ENCODE measurements around the gene LUZP4.
"Not testable (repeated sequence)": the region's sequence is repeated elsewhere in the genome, so short reads cannot be mapped to it uniquely, and the experiment has no call there.

The LUZP4 gene

GRCh38 chrX:115289465-115289864, at the start of gene LUZP4:
TSS of gene LUZP4 (plus strand) at chrX:115289715. CDS start at chrX:115289760, 45 bp downstream.
- DNase-seq = no peak

GRCh38 chrX:115251458-115252233, 37.9 kb upstream of the LUZP4 start:
- no peak for DNase-seq

GRCh38 chrX:115255003-115255402, 34.5 kb upstream of the LUZP4 start:
- DNase-seq = no peak

- no peak for DNase-seq
These were observed 31.8 kb upstream of the LUZP4 start for GRCh38 chrX:115257711-115258110.

GRCh38 chrX:115259238-115259875, 30.2 kb upstream of the LUZP4 start:
- DNase-seq = no peak

- no peak for DNase-seq
These were observed 29.2 kb upstream of the LUZP4 start for GRCh38 chrX:115260330-115260729.

- DNase-seq = no peak
These were observed 28.4 kb upstream of the LUZP4 start for GRCh38 chrX:115261148-115261547.

- DNase-seq = no peak
These were observed 25.5 kb upstream of the LUZP4 start for GRCh38 chrX:115264009-115264408.

GRCh38 chrX:115266300-115266699, 23.2 kb upstream of the LUZP4 start:
- no peak for DNase-seq

GRCh38 chrX:115268421-115268820, 21.1 kb upstream of the LUZP4 start:
- DNase-seq = no peak

GRCh38 chrX:115269051-115269683, 20.3 kb upstream of the LUZP4 start:
- DNase-seq = no peak

GRCh38 chrX:115284877-115285276, 4.6 kb upstream of the LUZP4 start:
- DNase-seq = no peak

- no peak for DNase-seq
These were observed 7.7 kb downstream of the LUZP4 start for GRCh38 chrX:115297189-115297588.

- no peak for DNase-seq
These were observed 21.6 kb downstream of the LUZP4 start for GRCh38 chrX:115311139-115311538.

GRCh38 chrX:115311601-115312001, 22.1 kb downstream of the LUZP4 start:
- peak; percentile 69 to 78 (median 75) for DNase-seq

GRCh38 chrX:115318139-115318538, 28.6 kb downstream of the LUZP4 start:
- no peak for DNase-seq

GRCh38 chrX:115322375-115322774, 32.9 kb downstream of the LUZP4 start:
- DNase-seq = no peak

- DNase-seq = no peak
These were observed 34.7 kb downstream of the LUZP4 start for GRCh38 chrX:115324194-115324593.

- not testable (repeated sequence) for DNase-seq
These were observed 39.8 kb downstream of the LUZP4 start for GRCh38 chrX:115329282-115329681.

GRCh38 chrX:115330498-115331168, 41.1 kb downstream of the LUZP4 start:
- peak; percentile 55 to 71 (median 56) for DNase-seq

GRCh38 chrX:115332832-115333231, 43.3 kb downstream of the LUZP4 start:
- no peak for DNase-seq

- no peak for DNase-seq
These were observed 43.9 kb downstream of the LUZP4 start for GRCh38 chrX:115333446-115333845.

GRCh38 chrX:115337491-115338144, 48.1 kb downstream of the LUZP4 start:
- no peak for DNase-seq
